Calu3 (cell line): ENCODE results near the gene GREM2. TPM values are rescaled to one million over a fixed set of nuclear protein-coding genes. Genes with fewer than 3 reads are reported as not detected.

Source experiments
- BruUV-seq: library from RNA; stranded (reverse); fragments of 400-500 nt; replicated peaks from 2 replicates; lab custom pipeline; 2021; lab: Mats Ljungman, UMichigan
- CTCF ChIA-PET: fragments of 300-600 bp; sonication (Branson Sonifier 250); formaldehyde crosslinking; loops from one replicate; lab custom pipeline; 2022; ENCODE audit warnings: antibody characterized with exemption; lab: Charles Lee
- DNase-seq: peaks from one replicate; pipeline ENCODE4 v3.0.0; 2022
- H3K27ac Mint-ChIP-seq: one replicate; pipeline ENCODE4 v1.8.0; 2022; ENCODE audit warnings: mixed read lengths; ENCODE audit not compliant: unreplicated experiment
- H3K27me3 Mint-ChIP-seq: one replicate; pipeline ENCODE4 v1.8.0; 2022; ENCODE audit warnings: mixed read lengths; ENCODE audit not compliant: unreplicated experiment
- H3K36me3 Mint-ChIP-seq: one replicate; pipeline ENCODE4 v1.8.0; 2022; ENCODE audit warnings: mild to moderate bottlenecking, moderate library complexity, mixed read lengths; ENCODE audit not compliant: insufficient read depth, unreplicated experiment
- H3K4me1 Mint-ChIP-seq: one replicate; pipeline ENCODE4 v1.8.0; 2022; ENCODE audit warnings: mild to moderate bottlenecking, low read depth, mixed read lengths; ENCODE audit not compliant: unreplicated experiment
- H3K4me3 Mint-ChIP-seq: one replicate; pipeline ENCODE4 v1.8.0; 2022; ENCODE audit warnings: mild to moderate bottlenecking, low read depth, moderate library complexity, mixed read lengths; ENCODE audit not compliant: unreplicated experiment
- H3K9me3 Mint-ChIP-seq: one replicate; pipeline ENCODE4 v1.8.0; 2022; ENCODE audit warnings: low read depth, mixed read lengths; ENCODE audit not compliant: unreplicated experiment
- intact Hi-C: fragments of 100-400 bp; cut with micrococcal nuclease; formaldehyde crosslinking; loops from one replicate; pipeline ENCODE4 v1.10.0; 2022; ENCODE audit not compliant: unreplicated experiment
- total RNA-seq: library from RNA; stranded (reverse); gene quantifications from 2 replicates; pipeline ENCODE4 v1.2.3, GENCODE V29; 2022
- TF ChIP-seq, protein P1 (sequence below): fragments of 200-600 bp; IDR thresholded peaks from one replicate; pipeline ENCODE4 v1.8.0; 2022; ENCODE audit warnings: antibody characterized with exemption; ENCODE audit not compliant: unreplicated experiment

The GREM2 gene
- total RNA-seq, 1 experiment from 2014 or later, result not detected

GRCh38 chr1:240562779-240563178 lies 49.2 kb downstream of the GREM2 start:
- CTCF ChIA-PET, result no interaction called here
- no peaks in the 10 kb centered on the region for H3K36me3 Mint-ChIP-seq
- DNase-seq, result no peak
- H3K9me3 Mint-ChIP-seq, result peaks cover 3% of the 10 kb centered on the region
- no TSS peak for BruUV-seq
- H3K27ac Mint-ChIP-seq, result no peak overlapping the region
- H3K4me1 Mint-ChIP-seq, result no peaks in the 10 kb centered on the region
- TF ChIP-seq, protein P1, sequence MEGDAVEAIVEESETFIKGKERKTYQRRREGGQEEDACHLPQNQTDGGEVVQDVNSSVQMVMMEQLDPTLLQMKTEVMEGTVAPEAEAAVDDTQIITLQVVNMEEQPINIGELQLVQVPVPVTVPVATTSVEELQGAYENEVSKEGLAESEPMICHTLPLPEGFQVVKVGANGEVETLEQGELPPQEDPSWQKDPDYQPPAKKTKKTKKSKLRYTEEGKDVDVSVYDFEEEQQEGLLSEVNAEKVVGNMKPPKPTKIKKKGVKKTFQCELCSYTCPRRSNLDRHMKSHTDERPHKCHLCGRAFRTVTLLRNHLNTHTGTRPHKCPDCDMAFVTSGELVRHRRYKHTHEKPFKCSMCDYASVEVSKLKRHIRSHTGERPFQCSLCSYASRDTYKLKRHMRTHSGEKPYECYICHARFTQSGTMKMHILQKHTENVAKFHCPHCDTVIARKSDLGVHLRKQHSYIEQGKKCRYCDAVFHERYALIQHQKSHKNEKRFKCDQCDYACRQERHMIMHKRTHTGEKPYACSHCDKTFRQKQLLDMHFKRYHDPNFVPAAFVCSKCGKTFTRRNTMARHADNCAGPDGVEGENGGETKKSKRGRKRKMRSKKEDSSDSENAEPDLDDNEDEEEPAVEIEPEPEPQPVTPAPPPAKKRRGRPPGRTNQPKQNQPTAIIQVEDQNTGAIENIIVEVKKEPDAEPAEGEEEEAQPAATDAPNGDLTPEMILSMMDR, result no peak
- intact Hi-C loops, result no loop called here
- H3K27me3 Mint-ChIP-seq, result no peaks in the 10 kb centered on the region
- no peak overlapping the region for H3K4me3 Mint-ChIP-seq

GRCh38 chr1:240562111-240562590 lies 49.8 kb downstream of the GREM2 start:
- BruUV-seq, result no TSS peak
- no peaks in the 10 kb centered on the region for H3K27me3 Mint-ChIP-seq

DNA sequence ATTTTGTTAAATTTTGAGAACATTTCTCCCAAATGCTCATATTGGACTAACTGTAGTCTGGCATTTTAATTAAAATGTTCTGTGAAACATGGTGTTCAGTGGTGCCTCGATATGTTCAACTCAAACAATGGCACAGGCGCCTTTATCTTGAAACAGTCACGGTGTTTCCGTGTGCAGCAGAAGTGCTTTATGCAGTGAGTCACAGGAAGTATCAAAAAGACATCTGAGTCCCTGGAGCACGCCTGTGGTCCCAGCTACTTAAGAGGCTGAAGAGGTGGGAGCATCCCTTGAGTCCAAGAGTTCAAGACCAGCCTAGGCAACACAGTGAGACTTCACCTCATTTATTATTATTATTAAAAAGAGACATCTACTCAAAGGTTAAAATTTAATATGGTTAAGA lies 52.2 kb downstream of the GREM2 start:
- Mint-ChIP-seq H3K27me3 (no peaks in the 10 kb centered on the region), H3K4me1 (no peaks in the 10 kb centered on the region), H3K27ac (no peak overlapping the region), H3K9me3 (peaks cover 9% of the 10 kb centered on the region), H3K4me3 (no peak overlapping the region), H3K36me3 (no peaks in the 10 kb centered on the region)
- CTCF ChIA-PET, result no interaction called here
- TF ChIP-seq, protein P1, result no peak
- intact Hi-C loops, result no loop called here
- BruUV-seq, result no TSS peak
- DNase-seq, result no peak

More at GRCh38 chr1:240562111-240562590, 49.8 kb downstream of the GREM2 start:
- peaks cover 6% of the 10 kb centered on the region for H3K9me3 Mint-ChIP-seq
- no peaks in the 10 kb centered on the region for H3K4me1 Mint-ChIP-seq
- CTCF ChIA-PET, result no interaction called here
- H3K36me3 Mint-ChIP-seq, result no peaks in the 10 kb centered on the region
- no peak overlapping the region for H3K27ac Mint-ChIP-seq
- TF ChIP-seq, protein P1, result no peak
- DNase-seq, result no peak
- no peak overlapping the region for H3K4me3 Mint-ChIP-seq
- intact Hi-C loops, result no loop called here

- Mint-ChIP-seq H3K4me1 (no peaks in the 10 kb centered on the region), H3K27ac (no peak overlapping the region), H3K4me3 (no peak overlapping the region), H3K9me3 (peaks cover 9% of the 10 kb centered on the region), H3K36me3 (no peaks in the 10 kb centered on the region), H3K27me3 (no peaks in the 10 kb centered on the region)
- intact Hi-C loops, result no loop called here
- BruUV-seq, result no TSS peak
- no peak for DNase-seq
- CTCF ChIA-PET, result no interaction called here
- TF ChIP-seq, protein P1, result no peak
These were observed 56.4 kb downstream of the GREM2 start for GRCh38 chr1:240555524-240555923.
